H1 (cell line): Measurements from ENCODE around the gene LRBA. TPM values are rescaled to one million over a fixed set of nuclear protein-coding genes. Genes with fewer than 3 reads are reported as not detected.

Source experiments
- CTCF ChIA-PET: fragments of 300-600 bp; sonication (Branson Sonifier 250); formaldehyde crosslinking; loops from one replicate; lab custom pipeline; 2021; ENCODE audit not compliant: partially characterized antibody; lab: Charles Lee
- POLR2A ChIA-PET: fragments of 300-600 bp; sonication (Branson Sonifier 250); formaldehyde crosslinking; loops from one replicate; lab custom pipeline; 2021; ENCODE audit warnings: inconsistent platforms; ENCODE audit not compliant: partially characterized antibody; lab: Charles Lee
- DNase-seq, 2 experiments: peaks; one replicate each; pipeline versions ENCODE4 v3.0.0 to v3.0.0-alpha.2; 2010 to 2022; ENCODE audit warnings: low spot score in 2 of 2, low read depth in 1 of 2, mixed read lengths in 1 of 2
- FAIRE-seq: peaks from 2 replicates; lab custom pipeline; 2011; peaks lifted over from hg19 to GRCh38; lab: Jason Lieb, UNC
- H2AFZ ChIP-seq: 2 replicates; pipeline ENCODE4 v1.8.1; 2012; ENCODE audit warnings: low read length, inconsistent platforms
- H2AK5ac ChIP-seq: 2 replicates; pipeline ENCODE4 v1.6.1; 2013; ENCODE audit warnings: low read depth, low read length
- H2BK120ac ChIP-seq: replicated peaks from 2 replicates; pipeline ENCODE3; 2013; ENCODE audit warnings: low read depth, low read length, inconsistent platforms
- H2BK12ac ChIP-seq: 2 replicates; pipeline ENCODE4 v1.6.1; 2013; ENCODE audit warnings: low read depth, low read length
- H2BK15ac ChIP-seq: 2 replicates; pipeline ENCODE4 v1.6.1; 2013; ENCODE audit warnings: low read length
- H2BK20ac ChIP-seq: 2 replicates; pipeline ENCODE4 v1.6.1; 2013; ENCODE audit warnings: low read length
- H2BK5ac ChIP-seq: 2 replicates; pipeline ENCODE4 v1.6.1; 2013; ENCODE audit warnings: low read depth, low read length
- H3K14ac ChIP-seq: 2 replicates; pipeline ENCODE4 v1.6.1; 2013; ENCODE audit warnings: inconsistent platforms; ENCODE audit not compliant: insufficient read length
- H3K18ac ChIP-seq: 2 replicates; pipeline ENCODE4 v1.6.1; 2013; ENCODE audit warnings: low read length; ENCODE audit errors: extremely low read depth
- H3K23ac ChIP-seq: 2 replicates; pipeline ENCODE4 v1.6.1; 2013; ENCODE audit warnings: inconsistent platforms; ENCODE audit not compliant: insufficient read length
- H3K23me2 ChIP-seq: 2 replicates; pipeline ENCODE4 v1.6.1; 2013; ENCODE audit warnings: low read depth, low read length
- H3K27ac ChIP-seq: 2 replicates; pipeline ENCODE4 v1.6.1; 2011; ENCODE audit warnings: low read depth, low read length, inconsistent platforms
- H3K27me3 ChIP-seq, 4 experiments: replicated peaks in 1 of 4; 1 replicate in 1 of 4; 2 replicates in 3 of 4; pipeline versions ENCODE4 v1.6.1 to v1.8.1; 2011 to 2013; ENCODE audit warnings: low read length in 3 of 4, mild to moderate bottlenecking in 3 of 4, inconsistent platforms in 2 of 4, mixed read lengths in 2 of 4, moderate library complexity in 1 of 4; ENCODE audit not compliant: control insufficient read depth in 3 of 4, insufficient read depth in 3 of 4; ENCODE audit errors: extremely low read depth in 1 of 4
- H3K36me3 ChIP-seq, 4 experiments: 2 replicates each; pipeline versions ENCODE4 v1.6.1 to v1.8.1; 2011 to 2013; ENCODE audit warnings: mild to moderate bottlenecking in 4 of 4, low read length in 3 of 4, moderate library complexity in 2 of 4, control low read depth in 1 of 4, inconsistent platforms in 1 of 4; ENCODE audit not compliant: insufficient read depth in 4 of 4, control insufficient read depth in 2 of 4
- H3K4ac ChIP-seq: replicated peaks from 2 replicates; pipeline ENCODE3; 2013; ENCODE audit warnings: low read length, low read depth, mixed read lengths, inconsistent platforms; ENCODE audit not compliant: insufficient read length
- H3K4me1 ChIP-seq, 4 experiments: replicated peaks in 1 of 4; 1 replicate in 1 of 4; 2 replicates in 3 of 4; pipeline versions ENCODE4 v1.6.1 to v1.8.1; 2011 to 2013; ENCODE audit warnings: low read length in 3 of 4, inconsistent platforms in 2 of 4, mixed read lengths in 1 of 4; ENCODE audit not compliant: insufficient read depth in 4 of 4, control insufficient read depth in 3 of 4
- H3K4me2 ChIP-seq, 2 experiments: 2 replicates each; pipeline versions ENCODE4 v1.6.1 to v1.8.1; 2011 to 2013; ENCODE audit warnings: low read depth in 2 of 2, low read length in 2 of 2, control low read depth in 1 of 2, inconsistent platforms in 1 of 2, mild to moderate bottlenecking in 1 of 2; ENCODE audit not compliant: insufficient read depth in 1 of 2
- H3K4me3 ChIP-seq, 4 experiments: fragments of 200-600, 300-600 bp in 1 of 4; sonication (generic), shearing (Covaris generic), sonication (Bioruptor Twin) in 1 of 4; 2 replicates each; pipeline versions ENCODE4 v1.5.1 to v1.8.1; 2011 to 2016; ENCODE audit warnings: low read length in 4 of 4, low read depth in 3 of 4, control low read depth in 2 of 4, inconsistent platforms in 2 of 4, mild to moderate bottlenecking in 2 of 4, mixed read lengths in 1 of 4, moderate library complexity in 1 of 4; ENCODE audit not compliant: insufficient read depth in 2 of 4; ENCODE audit errors: extremely low read depth in 1 of 4
- H3K56ac ChIP-seq: replicated peaks from 2 replicates; pipeline ENCODE3; 2013; ENCODE audit warnings: low read depth, mild to moderate bottlenecking, mixed read lengths, low read length, inconsistent platforms; ENCODE audit not compliant: insufficient read length
- H3K79me1 ChIP-seq: 2 replicates; pipeline ENCODE4 v1.6.1; 2013; ENCODE audit warnings: low read depth, low read length, control low read depth
- H3K79me2 ChIP-seq, 2 experiments: 2 replicates each; pipeline versions ENCODE4 v1.6.1 to v1.8.1; 2012 to 2013; ENCODE audit warnings: low read length in 2 of 2, mild to moderate bottlenecking in 2 of 2, inconsistent platforms in 1 of 2; ENCODE audit not compliant: insufficient read depth in 2 of 2, control insufficient read depth in 1 of 2
- H3K9ac ChIP-seq, 4 experiments: replicated peaks in 1 of 4; 1 replicate in 1 of 4; 2 replicates in 3 of 4; pipeline versions ENCODE4 v1.6.1 to v1.8.1; 2011 to 2013; ENCODE audit warnings: low read depth in 3 of 4, low read length in 3 of 4, control low read depth in 2 of 4, mild to moderate bottlenecking in 2 of 4, moderate library complexity in 2 of 4, inconsistent platforms in 1 of 4; ENCODE audit errors: extremely low read depth in 1 of 4
- H3K9me3 ChIP-seq, 2 experiments: 2 replicates each; pipeline versions ENCODE4 v1.6.1 to v1.8.1; 2012 to 2013; ENCODE audit warnings: mild to moderate bottlenecking in 2 of 2, moderate library complexity in 2 of 2, control low read depth in 1 of 2, inconsistent platforms in 1 of 2, low read depth in 1 of 2, low read length in 1 of 2, mixed read lengths in 1 of 2; ENCODE audit not compliant: insufficient read depth in 2 of 2
- H4K20me1 ChIP-seq, 2 experiments: replicated peaks in 1 of 2; 2 replicates each; pipeline versions ENCODE3 to v1.8.1; 2011 to 2013; ENCODE audit warnings: inconsistent platforms in 2 of 2, low read length in 2 of 2, mild to moderate bottlenecking in 1 of 2; ENCODE audit not compliant: insufficient read depth in 2 of 2, control insufficient read depth in 1 of 2
- H4K5ac ChIP-seq: 2 replicates; pipeline ENCODE4 v1.6.1; 2013; ENCODE audit warnings: low read length, low read depth, mixed read lengths, inconsistent platforms; ENCODE audit not compliant: insufficient read length
- H4K8ac ChIP-seq: 2 replicates; pipeline ENCODE4 v1.8.0; 2013; ENCODE audit warnings: mild to moderate bottlenecking, moderate library complexity, low read length, inconsistent platforms; ENCODE audit not compliant: insufficient read depth; ENCODE audit errors: extremely low read depth
- H4K91ac ChIP-seq: replicated peaks from 2 replicates; pipeline ENCODE3; 2013; ENCODE audit warnings: low read length, mixed read lengths, inconsistent platforms; ENCODE audit not compliant: insufficient read length
- CEBPB ChIP-seq: IDR thresholded peaks from 2 replicates; pipeline ENCODE4 v1.6.1; 2012; ENCODE audit warnings: low read depth, low read length
- NRF1 ChIP-seq: IDR thresholded peaks from 2 replicates; pipeline ENCODE4 v1.6.1; 2011; ENCODE audit warnings: mild to moderate bottlenecking, low read depth, low read length, improper control_type of control experiment
- RFX5 ChIP-seq: IDR thresholded peaks from 2 replicates; pipeline ENCODE4 v1.6.1; 2011; ENCODE audit warnings: low read depth, low read length, improper control_type of control experiment, borderline replicate concordance
- RNF2 ChIP-seq: fragments of 200-900, 300-1000 bp; sonication (generic); IDR thresholded peaks from 2 replicates; pipeline ENCODE4 v1.7.1; 2016; ENCODE audit warnings: borderline replicate concordance, low read depth, mild to moderate bottlenecking, antibody characterized with exemption, low read length; ENCODE audit not compliant: poor library complexity, severe bottlenecking; ENCODE audit errors: missing control alignments
- SIN3A ChIP-seq, 2 experiments: IDR thresholded peaks in 1 of 2; conservative IDR thresholded peaks in 1 of 2; 2 replicates each; pipeline ENCODE4 v1.6.1; 2011 to 2012; ENCODE audit warnings: low read length in 2 of 2, improper control_type of control experiment in 1 of 2, low read depth in 1 of 2, mild to moderate bottlenecking in 1 of 2
- SP4 ChIP-seq: IDR thresholded peaks from 2 replicates; pipeline ENCODE4 v1.6.1; 2012; ENCODE audit warnings: low read length, inconsistent platforms
- TBP ChIP-seq: IDR thresholded peaks from 2 replicates; pipeline ENCODE4 v1.6.1; 2011; ENCODE audit warnings: low read depth, low read length, improper control_type of control experiment
- polyA plus RNA-seq, 7 experiments: library from polyadenylated mRNA; depleted of rRNA in 3 of 7; stranded (reverse) in 5 of 7; unstranded in 2 of 7; fragments of >200 nt in 5 of 7; fragments of 200-250 nt in 2 of 7; gene quantifications; 1 replicate in 5 of 7; 2 replicates in 1 of 7; 4 replicates in 1 of 7; pipeline versions ENCODE4 v1.2.1 to v1.2.3, GENCODE V29; 2011 to 2013; ENCODE audit warnings: missing spikeins in 2 of 7, mixed read lengths in 2 of 7
- total RNA-seq: library from RNA; stranded (reverse); fragmentation: NEBNext Ultra II Directional; extraction: Animal tissue kit (Norgen Biotek cat#: 25700); gene quantifications from 2 replicates; pipeline ENCODE4 v1.2.1, GENCODE V29; 2021

The LRBA gene
- total and polyA plus RNA-seq, 2 of the 8 experiments (the other 6 are each of a cell fraction or from before 2014, with no cell fraction given), result 54.6 to 83.2 TPM

- H3K4me2 ChIP-seq, result no peak overlapping the region
- DNase-seq, result no peak
- no peaks in the 10 kb centered on the region for H3K79me2 ChIP-seq
- no peak overlapping the region for H3K27ac ChIP-seq
- no peaks in the 10 kb centered on the region for H3K79me1 ChIP-seq
- H3K9ac ChIP-seq, result no peak overlapping the region
- CTCF ChIA-PET, result interaction anchor here (0.6 kb wide), 1 partner anchor 86 kb away, joined by 4 read pairs; no protein-coding TSS in a partner anchor
- H2BK20ac ChIP-seq, result no peak overlapping the region
- FAIRE-seq, result no peak
- H3K4ac ChIP-seq, result no peak overlapping the region
- H3K23me2 ChIP-seq, result no peaks in the 10 kb centered on the region
- H3K4me3 ChIP-seq, result no peak overlapping the region
- no peak overlapping the region for H2BK120ac ChIP-seq
- H4K5ac ChIP-seq, result no peak overlapping the region
- H4K8ac ChIP-seq, result no peak overlapping the region
- H2AFZ ChIP-seq, result no peak overlapping the region
- no peaks in the 10 kb centered on the region for H3K9me3 ChIP-seq
- H3K56ac ChIP-seq, result no peak overlapping the region
- no peaks in the 10 kb centered on the region for H3K36me3 ChIP-seq
- no peaks in the 10 kb centered on the region for H3K27me3 ChIP-seq
- no peak overlapping the region for H2BK12ac ChIP-seq
- no peaks in the 10 kb centered on the region for H4K20me1 ChIP-seq
- H3K18ac ChIP-seq, result no peak overlapping the region
- no peak overlapping the region for H2BK5ac ChIP-seq
- no peaks in the 10 kb centered on the region for H3K4me1 ChIP-seq
- no peak overlapping the region for H2BK15ac ChIP-seq
- no peak overlapping the region for H4K91ac ChIP-seq
- H3K14ac ChIP-seq, result no peak overlapping the region
- POLR2A ChIA-PET, result no interaction called here
- H3K23ac ChIP-seq, result no peak overlapping the region
- H2AK5ac ChIP-seq, result no peak overlapping the region
- TF ChIP-seq NRF1, result no peak
- TF ChIP-seq SIN3A (conservative IDR thresholded peaks at IDR 0.05 in 1 of 2, IDR thresholded peaks at IDR 0.05 in 1 of 2; ENCODE audit: low read depth in 1 of 2, low read length in 2 of 2), result no peak
- no peak for TF ChIP-seq CEBPB
- no peak for TF ChIP-seq SP4
- TF ChIP-seq RFX5, result no peak
- TF ChIP-seq RNF2, result no peak
- TF ChIP-seq TBP, result no peak
These were observed 519.5 kb downstream of the LRBA start for GRCh38 chr4:150495550-150495949.
